ENCODE results near the gene IGFBP7.

IGFBP7 gene

DNA sequence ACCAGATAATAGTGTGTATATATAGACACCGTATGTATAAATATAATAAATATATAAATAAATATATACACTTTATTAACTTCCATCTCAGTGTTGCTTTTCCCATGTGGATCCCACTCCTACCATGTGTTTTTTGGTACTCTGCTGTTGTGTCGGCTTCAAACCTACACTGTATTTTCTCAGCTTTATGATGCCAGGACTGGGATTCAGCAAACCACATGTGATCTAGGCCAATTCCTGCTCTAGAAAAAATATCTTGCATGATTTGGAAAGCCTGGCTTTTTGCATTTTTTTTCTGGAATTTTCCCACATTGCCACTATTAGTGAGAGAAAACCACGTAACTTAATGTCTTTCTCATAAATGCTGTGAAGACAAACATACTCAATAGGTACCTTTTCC is 75.7 kb downstream of the IGFBP7 start:
- DNase-seq, result no peak

DNA sequence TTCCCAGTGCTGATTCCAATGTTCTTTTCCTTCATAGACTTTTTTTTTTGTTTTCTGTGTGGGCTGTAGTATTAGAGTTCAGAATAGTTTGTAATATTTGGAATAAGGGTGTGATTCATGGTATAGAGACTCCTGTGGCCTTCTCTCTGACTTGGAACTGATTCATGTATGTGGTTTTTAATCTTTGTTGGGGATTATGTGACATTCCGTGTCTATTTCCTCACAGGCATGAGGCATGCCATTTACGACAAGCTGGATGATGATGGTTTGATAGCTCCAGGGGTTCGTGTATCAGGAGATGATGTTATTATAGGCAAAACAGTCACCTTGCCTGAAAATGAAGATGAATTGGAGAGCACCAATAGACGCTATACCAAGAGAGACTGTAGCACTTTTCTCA is 87.1 kb downstream of the IGFBP7 start:
- no peak for DNase-seq

DNA sequence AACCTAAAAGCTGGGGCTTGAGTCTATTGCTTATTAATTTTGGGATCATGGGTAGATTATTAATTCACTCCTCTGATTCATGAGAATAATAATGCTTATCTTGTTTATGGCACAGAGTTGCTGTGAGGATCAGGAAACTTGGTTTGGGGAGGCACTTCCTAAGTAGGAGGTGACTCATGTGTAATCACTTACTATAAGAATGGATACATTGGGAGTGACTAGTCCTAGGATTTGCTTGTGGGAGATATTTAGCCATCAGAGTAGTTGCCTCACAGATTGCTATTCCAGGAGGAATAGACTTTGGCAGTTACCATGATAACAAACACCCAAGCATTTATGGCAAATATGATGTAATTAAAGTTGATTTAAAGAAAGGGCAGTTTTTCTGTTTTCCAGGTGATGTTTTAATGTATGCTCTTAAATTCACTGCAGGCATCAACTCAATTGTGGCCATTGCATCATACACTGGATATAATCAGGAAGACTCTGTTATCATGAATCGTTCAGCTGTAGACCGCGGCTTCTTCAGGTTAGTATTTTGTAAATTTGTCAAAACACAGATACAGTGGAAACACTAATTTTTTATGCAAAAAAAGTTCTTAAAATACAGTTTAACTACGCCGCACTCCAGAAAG is 89.6 kb downstream of the IGFBP7 start:
- DNase-seq, result no peak

DNA sequence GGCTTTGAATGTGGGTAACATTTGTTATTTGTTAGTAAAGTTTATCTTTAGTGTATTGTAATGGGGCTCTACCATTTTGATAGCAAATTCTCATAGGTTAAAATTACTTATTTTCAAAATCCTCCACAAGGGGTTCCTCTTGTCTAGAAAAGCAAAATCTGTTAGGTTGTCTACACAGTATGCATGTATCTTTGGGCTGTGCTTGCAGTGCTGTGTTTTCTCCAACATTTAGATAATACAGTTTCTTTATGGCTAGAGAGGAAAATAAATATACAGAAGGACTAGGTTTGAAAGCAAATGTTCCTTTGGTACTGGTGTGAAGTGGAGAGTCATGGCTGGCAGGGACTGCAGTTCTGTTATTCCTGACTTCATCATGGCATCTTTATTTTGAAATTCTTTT is 91.2 kb downstream of the IGFBP7 start:
- DNase-seq, result no peak

DNA sequence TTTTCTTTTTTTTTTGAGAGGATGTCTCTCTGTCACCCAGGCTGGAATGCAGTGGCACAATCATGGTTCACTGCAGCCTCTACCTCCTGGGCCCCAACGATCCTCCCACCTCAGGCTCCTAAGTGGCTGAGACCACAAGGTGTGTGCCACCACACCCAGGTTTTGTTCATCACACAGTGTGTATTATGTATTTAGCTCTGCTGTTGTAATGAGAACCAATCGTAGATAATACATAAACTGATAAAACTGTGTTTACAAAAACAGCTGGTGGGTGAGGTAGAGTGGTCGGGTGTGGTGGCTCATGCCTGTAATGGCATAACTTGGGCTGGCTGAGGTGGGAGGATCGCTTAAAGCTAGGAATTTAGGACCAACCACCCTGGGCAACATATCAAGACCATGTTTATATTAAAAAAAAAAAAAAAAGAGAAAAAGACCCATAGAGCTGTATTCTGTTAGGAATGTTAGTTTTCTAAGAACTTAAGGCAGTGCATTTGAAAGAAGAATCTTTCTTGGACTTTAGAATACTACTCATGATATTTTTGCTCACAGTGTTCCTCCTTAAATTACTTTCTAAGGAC is 96.6 kb downstream of the IGFBP7 start:
- DNase-seq, result no peak

DNA sequence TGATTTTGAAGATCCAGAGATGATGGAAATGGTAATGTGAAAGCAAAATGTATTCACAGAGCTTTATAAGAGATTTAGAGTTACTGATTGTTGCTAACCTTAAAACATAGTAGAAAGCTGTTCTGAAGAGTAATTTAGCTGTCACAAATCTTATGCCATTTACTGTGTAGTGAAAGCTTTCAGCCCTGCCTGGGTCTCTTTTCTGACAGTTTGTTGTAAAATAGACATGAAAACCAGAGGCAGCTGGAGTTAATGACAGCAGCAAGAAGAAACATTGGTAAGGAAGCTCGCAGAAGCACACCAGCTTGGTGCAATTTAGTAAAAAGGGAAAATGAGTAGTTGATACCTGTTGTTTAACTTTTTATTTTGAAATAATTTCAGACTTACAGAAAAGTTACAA is 110.4 kb downstream of the IGFBP7 start:
- no peak for DNase-seq

DNA sequence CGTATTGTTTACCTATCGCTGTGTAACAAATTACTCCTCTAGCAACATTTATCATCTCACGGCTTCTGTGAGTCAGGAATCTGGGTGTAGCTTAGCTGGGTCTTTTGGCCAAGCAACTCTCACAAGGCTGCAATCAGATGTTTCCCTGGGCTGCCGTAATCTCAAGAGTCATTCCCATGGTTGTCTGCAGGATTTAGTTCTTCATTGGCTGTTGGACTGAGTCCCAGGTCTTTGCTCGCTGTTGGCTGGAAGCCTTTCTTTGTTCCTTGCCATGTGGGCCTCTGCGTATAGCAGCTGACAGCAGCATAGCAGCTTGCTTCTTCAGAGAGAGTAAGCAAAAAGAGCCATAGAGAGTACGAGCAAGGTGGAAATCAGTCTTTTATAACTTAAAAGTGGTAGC is 114.7 kb downstream of the IGFBP7 start:
- DNase-seq, result no peak

DNA sequence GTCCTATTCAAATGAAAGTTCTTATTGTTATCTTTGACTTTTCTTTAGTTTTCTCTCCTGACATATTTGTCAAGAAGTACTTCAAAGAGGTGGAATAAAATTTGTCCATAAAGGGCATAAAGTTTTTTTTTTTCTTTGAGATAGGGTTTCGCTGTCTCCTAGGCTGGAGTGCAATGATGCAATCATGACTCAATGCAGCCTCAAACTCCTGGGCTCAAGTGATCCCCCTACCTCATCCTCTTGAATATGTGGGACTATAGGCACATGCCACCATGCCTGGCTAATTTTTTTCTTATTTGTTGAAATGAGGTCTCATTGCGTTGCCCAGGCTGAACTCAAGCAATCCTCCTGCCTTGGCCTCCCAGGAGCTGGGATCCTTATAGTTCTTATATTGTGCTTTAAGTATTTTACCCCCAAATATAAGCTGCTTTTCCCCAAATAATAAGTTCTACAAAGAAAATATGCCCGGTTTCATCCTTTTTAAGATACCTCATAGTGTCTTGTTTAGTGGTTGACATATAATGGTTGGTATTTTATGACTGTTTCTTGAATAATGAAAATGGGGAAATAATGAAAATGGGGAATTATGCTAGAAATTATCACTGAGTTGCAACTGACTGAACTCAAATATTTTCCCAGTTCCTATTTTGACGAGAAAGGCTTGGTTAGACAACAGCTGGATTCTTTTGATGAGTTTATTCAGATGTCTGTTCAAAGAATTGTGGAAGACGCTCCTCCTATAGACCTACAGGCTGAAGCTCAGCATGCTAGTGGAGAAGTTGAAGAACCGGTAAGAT is 119.9 kb downstream of the IGFBP7 start:
- DNase-seq, result no peak

DNA sequence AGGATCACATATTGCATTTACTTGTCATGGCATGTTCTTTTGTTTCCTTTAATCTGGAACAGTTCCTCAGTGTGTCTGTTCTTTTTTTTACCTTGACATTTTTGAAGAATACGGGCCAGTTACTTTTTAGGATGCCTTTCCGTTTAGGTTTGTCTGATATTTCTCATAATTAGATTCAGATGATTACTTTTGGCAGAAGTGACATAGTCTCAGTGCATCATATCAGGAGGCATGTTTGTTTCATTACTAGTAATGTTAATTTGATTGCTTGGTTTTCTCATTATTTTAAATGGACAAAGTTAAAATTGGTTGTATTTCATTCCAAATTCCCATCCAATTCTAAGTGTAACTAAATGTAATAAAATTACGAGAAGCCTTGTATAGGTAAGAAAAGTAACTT is 123.2 kb downstream of the IGFBP7 start:
- DNase-seq, result no peak

DNA sequence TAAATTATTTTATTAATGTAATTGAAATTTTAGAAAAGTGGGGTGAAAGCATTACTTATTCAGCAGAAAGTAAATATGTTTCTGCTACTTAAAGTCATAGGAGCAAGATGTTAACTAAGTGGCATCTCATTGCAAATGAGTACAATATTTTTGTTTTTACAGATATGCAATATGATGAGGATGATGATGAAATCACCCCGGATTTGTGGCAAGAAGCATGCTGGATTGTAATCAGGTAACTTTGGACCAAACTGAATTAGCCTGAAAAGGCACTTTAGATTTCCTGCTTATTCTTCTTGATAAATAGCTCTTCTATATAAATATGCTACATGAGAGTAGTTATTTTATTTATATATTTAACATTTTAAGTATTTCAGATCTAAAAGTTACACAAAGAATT is 124.0 kb downstream of the IGFBP7 start:
- DNase-seq, result no peak

DNA sequence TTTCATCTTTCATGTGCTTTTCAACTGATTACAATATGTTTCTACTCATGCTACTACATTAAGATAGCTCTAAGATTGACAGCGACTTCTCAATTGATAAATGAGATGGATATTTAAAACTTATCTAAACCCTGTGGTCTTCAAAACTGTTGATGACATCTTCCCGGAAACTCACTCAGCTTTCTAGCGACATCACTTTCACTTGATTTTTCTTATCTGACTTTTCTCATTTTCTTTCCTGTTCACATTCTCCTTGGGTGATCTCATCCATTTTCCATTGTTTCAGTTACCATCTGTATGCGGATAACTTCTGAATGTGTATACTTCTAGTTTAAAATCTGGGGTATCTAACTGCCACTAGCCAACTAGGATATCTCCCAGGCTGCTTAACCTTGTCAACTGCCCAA is 128.4 kb downstream of the IGFBP7 start:
- no peak for DNase-seq

All from NCI-H1105 (cell line).